GM12878 (cell line): ENCODE results near the gene CIRBP. TPM values are rescaled to one million over a fixed set of nuclear protein-coding genes. Genes with fewer than 3 reads are reported as not detected.

Source experiments
- ATAC-seq: fragments of 200-7000 bp; cut with Tn5 transposase; 3 replicates; pipeline ENCODE4 v1.9.1; 2020; ENCODE audit warnings: mild to moderate bottlenecking, moderate library complexity
- BruUV-seq: library from RNA; stranded (reverse); fragments of 400-500 nt; replicated peaks from 2 replicates; lab custom pipeline; 2021; lab: Mats Ljungman, UMichigan
- CTCF ChIA-PET: fragments of 300-600 bp; sonication (Branson Sonifier 250); formaldehyde crosslinking; extraction: SDS; loops from one replicate; lab custom pipeline; 2021; ENCODE audit warnings: inconsistent platforms; lab: Yijun Ruan, JAX
- POLR2A ChIA-PET: fragments of 350-600 bp; formaldehyde crosslinking; extraction: SDS; loops from one replicate; lab custom pipeline; 2021; ENCODE audit warnings: inconsistent platforms; lab: Charles Lee
- RAD21 ChIA-PET: fragments of 300-600 bp; sonication (Branson Sonifier 250); formaldehyde crosslinking; loops from one replicate; lab custom pipeline; 2023; ENCODE audit warnings: antibody characterized with exemption; ENCODE audit not compliant: unreplicated experiment; lab: Charles Lee
- SMC1A ChIA-PET: fragments of 300-600 bp; sonication (Branson Sonifier 250); formaldehyde crosslinking; loops from one replicate; lab custom pipeline; 2023; ENCODE audit not compliant: unreplicated experiment, uncharacterized antibody; lab: Charles Lee
- DNase-seq: peaks from one replicate; pipeline ENCODE4 v3.0.0-alpha.2; 2011; ENCODE audit warnings: low read depth, low spot score
- FAIRE-seq: peaks from 3 replicates; lab custom pipeline; 2011; peaks lifted over from hg19 to GRCh38; lab: Jason Lieb, UNC
- H2AFZ ChIP-seq: 2 replicates; pipeline ENCODE4 v1.6.0; 2011; ENCODE audit warnings: low read depth, low read length, control low read depth; ENCODE audit not compliant: control insufficient read depth
- H3K27ac ChIP-seq: 2 replicates; pipeline ENCODE4 v1.5.1; 2011; ENCODE audit warnings: control low read depth; ENCODE audit not compliant: control insufficient read depth, insufficient read depth
- H3K27me3 ChIP-seq, 2 experiments: replicated peaks in 1 of 2; 2 replicates each; pipeline versions ENCODE4 v1.6.0 to v1.6.1; 2011; ENCODE audit warnings: low read length in 1 of 2; ENCODE audit not compliant: control insufficient read depth in 2 of 2, insufficient read depth in 2 of 2
- H3K36me3 ChIP-seq, 2 experiments: 2 replicates each; pipeline ENCODE4 v1.5.1; 2011; ENCODE audit warnings: low read length in 1 of 2; ENCODE audit not compliant: control insufficient read depth in 2 of 2, insufficient read depth in 2 of 2
- H3K4me1 ChIP-seq: 2 replicates; pipeline ENCODE4 v1.6.1; 2011; ENCODE audit warnings: mild to moderate bottlenecking, low read length, moderate library complexity, mixed read lengths; ENCODE audit not compliant: control insufficient read depth, insufficient read depth
- H3K4me2 ChIP-seq: 2 replicates; pipeline ENCODE4 v1.6.0; 2011; ENCODE audit warnings: control low read depth; ENCODE audit not compliant: control insufficient read depth, insufficient read depth
- H3K4me3 ChIP-seq: fragments of 200-600 bp; sonication (generic); 2 replicates; pipeline ENCODE4 v1.5.1; 2016
- H3K79me2 ChIP-seq: 2 replicates; pipeline ENCODE4 v1.6.0; 2011; ENCODE audit warnings: low read length; ENCODE audit not compliant: control insufficient read depth, insufficient read depth
- H3K9ac ChIP-seq: 2 replicates; pipeline ENCODE4 v1.8.0; 2011; ENCODE audit warnings: low read length, control low read depth, mixed read lengths; ENCODE audit not compliant: control insufficient read depth, insufficient read depth
- H3K9me3 ChIP-seq: replicated peaks from 3 replicates; pipeline ENCODE4 v1.5.1; 2011; ENCODE audit warnings: mild to moderate bottlenecking, low read length; ENCODE audit not compliant: control insufficient read depth, insufficient read depth
- H4K20me1 ChIP-seq: 2 replicates; pipeline ENCODE4 v1.6.0; 2011; ENCODE audit not compliant: control insufficient read depth, insufficient read depth
- CBFB ChIP-seq: IDR thresholded peaks from 2 replicates; pipeline ENCODE4 v1.6.1; 2016; ENCODE audit warnings: antibody characterized with exemption, low read depth
- CEBPZ ChIP-seq: fragments of 150-350 bp; IDR thresholded peaks from 2 replicates; pipeline ENCODE4 v1.6.1; 2016; ENCODE audit warnings: low read depth, low read length
- HDAC2 ChIP-seq: fragments of 200-600 bp; sonication (generic); IDR thresholded peaks from 2 replicates; pipeline ENCODE4 v1.6.1; 2017
- IKZF2 ChIP-seq, 2 experiments: fragments of 450-650 bp; IDR thresholded peaks; 2 replicates each; pipeline ENCODE4 v1.6.1; 2017; ENCODE audit warnings: mild to moderate bottlenecking in 2 of 2, moderate library complexity in 2 of 2
- SREBF1 ChIP-seq: IDR thresholded peaks from 2 replicates; pipeline ENCODE4 v1.6.1; 2012; ENCODE audit warnings: mild to moderate bottlenecking, low read length
- STAT1 ChIP-seq: fragments of 450-650 bp; conservative IDR thresholded peaks from 2 replicates; pipeline ENCODE4 v1.6.1; 2014; ENCODE audit warnings: antibody characterized with exemption, mild to moderate bottlenecking
- WGBS: methylation state at CpG from one replicate; pipeline ENCODE4 v1.1.6; 2016; ENCODE audit warnings: low lambda C conversion rate; ENCODE audit not compliant: insufficient replicate concordance, insufficient coverage; ENCODE audit errors: missing lambda C conversion rate; 5-methylcytosine and 5-hydroxymethylcytosine counted together
- in situ Hi-C: fragments of 300-500 bp; cut with MboI; formaldehyde crosslinking; loops from 9 replicates; pipeline ENCODE4 v1.14.3; 2018; ENCODE audit warnings: mixed read lengths
- intact Hi-C: fragments of 100-400 bp; cut with micrococcal nuclease; formaldehyde crosslinking; loops from one replicate; pipeline ENCODE4 v1.14.2; 2022; ENCODE audit not compliant: unreplicated experiment
- polyA plus RNA-seq, 11 experiments: library from polyadenylated mRNA; depleted of rRNA in 4 of 11; unstranded in 6 of 11; stranded (reverse) in 5 of 11; fragments of >200 nt; fragmentation: Nextera tagmentation in 4 of 11; fragmentation: Illumina TruSeq in 1 of 11; extraction: Ambion mirVana in 4 of 11; extraction: Trizol in 1 of 11; gene quantifications; 1 replicate in 1 of 11; 2 replicates in 10 of 11; pipeline versions ENCODE4 v1.2.1 to v1.2.3, GENCODE V29; 2011 to 2016; ENCODE audit warnings: inconsistent platforms in 2 of 11, missing spikeins in 2 of 11, low read depth in 1 of 11
- total RNA-seq, 4 experiments: library from RNA; depleted of rRNA in 3 of 4; stranded (reverse); fragments of >200 nt in 3 of 4; fragmentation: Illumina TruSeq in 1 of 4; extraction: Trizol in 1 of 4; gene quantifications; 2 replicates each; pipeline versions ENCODE4 v1.2.1 to v1.2.3, GENCODE V29; 2013 to 2021

The CIRBP gene
- total and polyA plus RNA-seq, 10 of the 15 experiments (the other 5 are each of a cell fraction or from before 2014, with no cell fraction given) = 27.6 to 335 (median 229) TPM

GRCh38 chr19:1317274-1318003 is 48.3 kb downstream of the CIRBP start:
- H3K79me2 ChIP-seq = no peaks in the 10 kb centered on the region
- in situ Hi-C loops = loop anchor here (5.0 kb wide), 1 partner anchor 55 kb away; no protein-coding TSS in a partner anchor
- POLR2A ChIA-PET = interaction anchor here (1.2 kb wide), 1 partner anchor 37 kb away, joined by 4 read pairs; a partner anchor contains a TSS

More at GRCh38 chr19:1317274-1318003, 48.3 kb downstream of the CIRBP start:
- H3K4me3 ChIP-seq = no peak overlapping the region
- H3K36me3 ChIP-seq = no peaks in the 10 kb centered on the region
- TF ChIP-seq IKZF2 (IDR thresholded peaks at IDR 0.05) (no peak), CBFB (no peak), SREBF1 (no peak), CEBPZ (no peak), STAT1 (no peak), HDAC2 (no peak)
- ChIA-PET CTCF (interaction anchor here (1.0 to 5.3 kb wide), 5 partner anchors 47 to 126 kb away, joined by 3 to 42 read pairs (median 6); no protein-coding TSS in a partner anchor), SMC1A (interaction anchor here (1.2 kb wide), 1 partner anchor 53 kb away, joined by 5 read pairs; no protein-coding TSS in a partner anchor), RAD21 (interaction anchor here (0.9 to 3.2 kb wide), 2 partner anchors 54 to 73 kb away, joined by 3 to 11 read pairs; no protein-coding TSS in a partner anchor)
- H4K20me1 ChIP-seq = no peaks in the 10 kb centered on the region
- intact Hi-C loops = no loop called here
- ATAC-seq (no peak), FAIRE-seq (no peak), DNase-seq (no peak)
- 47% methylated on average over 17 of the region's 17 CpGs for WGBS
- no peaks in the 10 kb centered on the region for H3K9me3 ChIP-seq
- no TSS peak for BruUV-seq
- H3K27me3 ChIP-seq = no peaks in the 10 kb centered on the region
- no peak overlapping the region for H3K4me2 ChIP-seq
- peaks cover 3% of the 10 kb centered on the region; the same call in 1 of the 2 replicates for H3K4me1 ChIP-seq
- H3K9ac ChIP-seq = no peak overlapping the region
- H2AFZ ChIP-seq = no peak overlapping the region
- no peak overlapping the region for H3K27ac ChIP-seq
